ENCODE results near the gene ATP5F1D.

- TF ChIP-seq, protein P1, sequence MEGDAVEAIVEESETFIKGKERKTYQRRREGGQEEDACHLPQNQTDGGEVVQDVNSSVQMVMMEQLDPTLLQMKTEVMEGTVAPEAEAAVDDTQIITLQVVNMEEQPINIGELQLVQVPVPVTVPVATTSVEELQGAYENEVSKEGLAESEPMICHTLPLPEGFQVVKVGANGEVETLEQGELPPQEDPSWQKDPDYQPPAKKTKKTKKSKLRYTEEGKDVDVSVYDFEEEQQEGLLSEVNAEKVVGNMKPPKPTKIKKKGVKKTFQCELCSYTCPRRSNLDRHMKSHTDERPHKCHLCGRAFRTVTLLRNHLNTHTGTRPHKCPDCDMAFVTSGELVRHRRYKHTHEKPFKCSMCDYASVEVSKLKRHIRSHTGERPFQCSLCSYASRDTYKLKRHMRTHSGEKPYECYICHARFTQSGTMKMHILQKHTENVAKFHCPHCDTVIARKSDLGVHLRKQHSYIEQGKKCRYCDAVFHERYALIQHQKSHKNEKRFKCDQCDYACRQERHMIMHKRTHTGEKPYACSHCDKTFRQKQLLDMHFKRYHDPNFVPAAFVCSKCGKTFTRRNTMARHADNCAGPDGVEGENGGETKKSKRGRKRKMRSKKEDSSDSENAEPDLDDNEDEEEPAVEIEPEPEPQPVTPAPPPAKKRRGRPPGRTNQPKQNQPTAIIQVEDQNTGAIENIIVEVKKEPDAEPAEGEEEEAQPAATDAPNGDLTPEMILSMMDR (IDR thresholded peaks at IDR 0.05; ENCODE audit: low read depth, low read length), result no peak
- no peak for TF ChIP-seq POLR2A (IDR thresholded peaks at IDR 0.05; ENCODE audit: extremely low read depth, insufficient read length)
Measured at GRCh38 chr19:1234955-1235380, 6.6 kb upstream of the ATP5F1D start.

Measured in NB4 (cell line).